GM23248 (cell line): ENCODE data around the gene PLPP2.

Experiments
- EZH2 ChIP-seq: fragments of 200-600 bp; sonication (generic); IDR thresholded peaks from 2 replicates; pipeline ENCODE4 v1.6.1; 2018; ENCODE audit warnings: antibody characterized with exemption, mild to moderate bottlenecking; ENCODE audit not compliant: insufficient read depth, poor library complexity, severe bottlenecking
- EZH2phosphoT487 ChIP-seq: fragments of 200-600 bp; sonication (generic); IDR thresholded peaks from 2 replicates; pipeline ENCODE4 v1.6.1; 2018; ENCODE audit warnings: antibody characterized with exemption, moderate library complexity, mild to moderate bottlenecking, low read depth; ENCODE audit not compliant: insufficient read depth

- no peak for TF ChIP-seq EZH2
- TF ChIP-seq EZH2phosphoT487 = no peak
These were observed 1.4 kb downstream of the PLPP2 start for GRCh38 chr19:289651-290371.
